Sigmoid colon (tissue), 4 donors: ENCODE results near the gene TNFRSF19.

Source experiments
- EP300 ChIP-seq, 4 donors: sonication (generic); formaldehyde crosslinking; IDR thresholded peaks; one replicate each; pipeline ENCODE4 v1.6.1; 2017; ENCODE audit warnings: antibody characterized with exemption in 4 of 4
- POLR2A ChIP-seq, 2 donors: fragments of 450-650 bp; IDR thresholded peaks; one replicate each; pipeline ENCODE4 v1.6.1; 2016; ENCODE audit warnings: antibody characterized with exemption in 2 of 2, mild to moderate bottlenecking in 2 of 2, moderate library complexity in 2 of 2
- POLR2AphosphoS5 ChIP-seq, 4 donors: sonication (generic); formaldehyde crosslinking; IDR thresholded peaks; one replicate each; pipeline ENCODE4 v1.6.1; 2017; ENCODE audit warnings: antibody characterized with exemption in 4 of 4
- TF ChIP-seq, protein P1 (sequence below), 4 experiments: fragments of 450-650 bp in 3 of 4; fragments of 200-600 bp in 1 of 4; IDR thresholded peaks; one replicate each; pipeline ENCODE4 v1.5.1; 2016 to 2019; ENCODE audit warnings: antibody characterized with exemption in 4 of 4, mild to moderate bottlenecking in 3 of 4, moderate library complexity in 2 of 4

DNA sequence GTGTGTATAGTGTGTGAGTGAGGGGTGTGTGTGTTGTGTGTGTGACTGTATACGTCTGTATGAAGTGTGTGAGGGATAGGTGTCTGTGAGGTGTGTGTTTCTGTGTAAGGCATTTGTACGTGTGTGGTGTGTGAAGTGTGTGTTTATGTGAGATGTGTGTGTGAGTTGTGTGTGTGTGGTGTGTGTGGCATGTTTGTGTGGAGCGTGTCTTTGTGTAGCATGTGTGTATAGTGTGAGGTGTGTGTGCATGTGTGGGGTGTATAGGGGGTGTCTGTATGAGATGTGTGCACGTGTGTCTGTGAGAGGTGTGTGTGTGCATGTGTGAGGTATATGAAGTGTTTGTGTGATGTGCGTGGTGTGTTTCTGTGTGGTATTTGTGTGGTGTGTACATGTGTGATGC, 13.2 kb upstream of the TNFRSF19 start:
- TF ChIP-seq, protein P1, sequence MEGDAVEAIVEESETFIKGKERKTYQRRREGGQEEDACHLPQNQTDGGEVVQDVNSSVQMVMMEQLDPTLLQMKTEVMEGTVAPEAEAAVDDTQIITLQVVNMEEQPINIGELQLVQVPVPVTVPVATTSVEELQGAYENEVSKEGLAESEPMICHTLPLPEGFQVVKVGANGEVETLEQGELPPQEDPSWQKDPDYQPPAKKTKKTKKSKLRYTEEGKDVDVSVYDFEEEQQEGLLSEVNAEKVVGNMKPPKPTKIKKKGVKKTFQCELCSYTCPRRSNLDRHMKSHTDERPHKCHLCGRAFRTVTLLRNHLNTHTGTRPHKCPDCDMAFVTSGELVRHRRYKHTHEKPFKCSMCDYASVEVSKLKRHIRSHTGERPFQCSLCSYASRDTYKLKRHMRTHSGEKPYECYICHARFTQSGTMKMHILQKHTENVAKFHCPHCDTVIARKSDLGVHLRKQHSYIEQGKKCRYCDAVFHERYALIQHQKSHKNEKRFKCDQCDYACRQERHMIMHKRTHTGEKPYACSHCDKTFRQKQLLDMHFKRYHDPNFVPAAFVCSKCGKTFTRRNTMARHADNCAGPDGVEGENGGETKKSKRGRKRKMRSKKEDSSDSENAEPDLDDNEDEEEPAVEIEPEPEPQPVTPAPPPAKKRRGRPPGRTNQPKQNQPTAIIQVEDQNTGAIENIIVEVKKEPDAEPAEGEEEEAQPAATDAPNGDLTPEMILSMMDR (IDR thresholded peaks at IDR 0.05), result no peak
- TF ChIP-seq POLR2AphosphoS5 (IDR thresholded peaks at IDR 0.05) (no peak), POLR2A (IDR thresholded peaks at IDR 0.05) (no peak), EP300 (IDR thresholded peaks at IDR 0.05) (no peak)
